Muscle layer of duodenum (tissue), 2 donors: ENCODE data around the gene RGPD3.
"Not testable (repeated sequence)": the region's sequence is repeated elsewhere in the genome, so short reads cannot be mapped to it uniquely, and the experiment has no call there.

Experiments used
- H3K27ac ChIP-seq: one replicate; pipeline ENCODE4 v1.7.0; 2013; ENCODE audit warnings: mild to moderate bottlenecking, low read length
- H3K27me3 ChIP-seq: one replicate; pipeline ENCODE4 v1.7.0; 2013; ENCODE audit warnings: low read depth, mild to moderate bottlenecking, control low read depth, low read length
- H3K36me3 ChIP-seq, 2 donors: one replicate each; pipeline ENCODE4 v1.7.0; 2013; ENCODE audit warnings: low read length in 2 of 2, control low read depth in 1 of 2, mild to moderate bottlenecking in 1 of 2; ENCODE audit not compliant: insufficient read depth in 2 of 2, control insufficient read depth in 1 of 2
- H3K4me1 ChIP-seq, 2 donors: one replicate each; pipeline ENCODE4 v1.7.0; 2013; ENCODE audit warnings: low read length in 2 of 2, mild to moderate bottlenecking in 2 of 2, control low read depth in 1 of 2, moderate library complexity in 1 of 2; ENCODE audit not compliant: insufficient read depth in 2 of 2, control insufficient read depth in 1 of 2
- H3K4me3 ChIP-seq, 2 donors: one replicate each; pipeline ENCODE4 v1.7.0; 2013; ENCODE audit warnings: low read length in 2 of 2, low read depth in 1 of 2, mild to moderate bottlenecking in 1 of 2
- H3K9me3 ChIP-seq, 2 donors: one replicate each; pipeline ENCODE4 v1.7.0; 2013; ENCODE audit warnings: low read length in 2 of 2, control low read depth in 1 of 2, mild to moderate bottlenecking in 1 of 2; ENCODE audit not compliant: control insufficient read depth in 1 of 2
- donor health status: healthy.

RGPD3 gene

DNA sequence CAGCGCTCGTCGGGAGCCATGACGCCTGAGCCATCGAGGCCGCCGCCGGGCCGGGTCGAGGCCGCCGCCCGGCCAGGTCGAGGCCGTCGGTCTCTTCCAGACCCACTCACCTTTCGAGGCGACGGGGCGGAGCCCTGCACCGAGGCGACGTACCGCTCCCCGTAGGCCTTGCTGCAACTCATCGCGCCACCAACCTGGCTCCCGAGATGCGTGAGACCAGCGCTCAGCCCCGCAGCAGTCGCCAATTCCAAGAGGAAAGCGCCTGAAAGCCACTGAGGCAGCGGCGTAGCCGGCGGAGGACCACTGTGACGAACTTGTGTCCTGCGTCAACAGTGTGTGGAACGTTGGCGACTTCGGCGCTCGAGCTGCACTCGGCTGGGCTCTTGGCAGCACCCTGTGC is at the start of gene RGPD3:
Gene RGPD3, minus strand, starts transcription at position 307 of the 400 bp plus-strand sequence. Its CDS starts 125 bp downstream, at position 182.
- H3K9me3 ChIP-seq: not testable (repeated sequence)

DNA sequence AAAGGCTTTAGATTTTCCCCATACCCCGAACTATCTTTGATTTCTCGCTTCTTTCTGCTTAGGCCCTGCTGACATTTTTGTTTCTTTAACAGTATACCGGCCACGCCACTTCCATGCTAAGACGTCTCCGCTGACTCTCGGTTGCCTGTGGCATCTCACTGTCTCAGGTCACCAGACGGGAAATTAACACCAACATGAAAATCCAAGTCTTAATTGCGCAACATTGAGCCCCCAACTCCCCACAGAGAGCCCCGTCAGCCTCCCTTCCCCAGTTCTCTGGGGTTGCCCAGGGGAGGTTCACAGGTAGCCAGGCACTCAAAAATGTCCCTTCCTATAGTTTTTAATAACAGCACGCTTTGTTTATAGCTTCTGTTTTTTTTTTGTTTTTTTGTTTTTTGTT is 49.1 kb upstream of the RGPD3 start:
- Histone ChIP-seq H3K9me3 (no peaks in the 10 kb centered on the region), H3K36me3 (no peaks in the 10 kb centered on the region), H3K4me1 (no peaks in the 10 kb centered on the region), H3K4me3 (no peak overlapping the region), H3K27me3 (no peaks in the 10 kb centered on the region), H3K27ac (no peak overlapping the region)

More for the DNA sequence above, at the start of gene RGPD3:
- H3K4me1 ChIP-seq, H3K27ac ChIP-seq, H3K36me3 ChIP-seq, H3K4me3 ChIP-seq, H3K27me3 ChIP-seq: not testable (repeated sequence)

GRCh38 chr2:106516864-106517263 is 48.7 kb upstream of the RGPD3 start:
- no peak overlapping the region for H3K4me3 ChIP-seq
- H3K36me3 ChIP-seq: no peaks in the 10 kb centered on the region
- H3K27ac ChIP-seq: no peak overlapping the region
- no peaks in the 10 kb centered on the region for H3K4me1 ChIP-seq
- no peaks in the 10 kb centered on the region for H3K27me3 ChIP-seq
- H3K9me3 ChIP-seq: no peaks in the 10 kb centered on the region

GRCh38 chr2:106516436-106516835 is 48.2 kb upstream of the RGPD3 start:
- H3K9me3 ChIP-seq: no peaks in the 10 kb centered on the region
- H3K27me3 ChIP-seq: no peaks in the 10 kb centered on the region
- H3K36me3 ChIP-seq: no peaks in the 10 kb centered on the region
- no peak overlapping the region for H3K4me3 ChIP-seq
- no peak overlapping the region for H3K27ac ChIP-seq
- H3K4me1 ChIP-seq: no peaks in the 10 kb centered on the region

- H3K36me3 ChIP-seq, H3K27ac ChIP-seq, H3K4me3 ChIP-seq, H3K27me3 ChIP-seq, H3K9me3 ChIP-seq, H3K4me1 ChIP-seq: not testable (repeated sequence)
These were observed 46.6 kb upstream of the RGPD3 start for GRCh38 chr2:106514827-106515226.

DNA sequence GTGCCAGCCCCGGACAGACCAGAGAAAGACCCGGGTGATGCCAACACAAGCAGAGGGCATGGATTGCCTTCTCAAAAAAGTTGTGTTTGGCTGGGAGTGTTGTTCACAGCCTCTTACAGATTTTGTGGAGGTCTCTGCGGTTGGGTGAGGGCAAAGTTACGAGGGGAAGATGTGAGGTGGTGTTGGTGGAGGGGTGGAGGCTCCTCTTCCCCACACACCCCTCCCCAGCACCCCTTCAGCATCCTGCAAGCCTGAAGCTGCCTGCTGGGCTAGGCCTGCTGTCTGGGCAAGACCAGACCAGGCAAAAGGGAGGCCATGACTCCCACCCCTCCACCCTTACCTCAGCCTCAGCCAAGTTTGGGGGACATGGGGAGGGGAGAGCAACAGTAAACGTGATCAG is 45.2 kb upstream of the RGPD3 start:
- not testable (repeated sequence) for H3K4me1 ChIP-seq, H3K9me3 ChIP-seq, H3K27ac ChIP-seq, H3K4me3 ChIP-seq, H3K27me3 ChIP-seq, H3K36me3 ChIP-seq

- H3K27ac ChIP-seq, H3K4me3 ChIP-seq, H3K4me1 ChIP-seq, H3K27me3 ChIP-seq, H3K9me3 ChIP-seq, H3K36me3 ChIP-seq: not testable (repeated sequence)
These were observed 43.7 kb upstream of the RGPD3 start for GRCh38 chr2:106511934-106512333.

GRCh38 chr2:106511476-106511901 is 43.3 kb upstream of the RGPD3 start:
- H3K27me3 ChIP-seq, H3K36me3 ChIP-seq, H3K9me3 ChIP-seq, H3K4me3 ChIP-seq, H3K4me1 ChIP-seq, H3K27ac ChIP-seq: not testable (repeated sequence)

- not testable (repeated sequence) for H3K27me3 ChIP-seq, H3K27ac ChIP-seq, H3K36me3 ChIP-seq, H3K4me1 ChIP-seq, H3K9me3 ChIP-seq, H3K4me3 ChIP-seq
These were observed 42.6 kb upstream of the RGPD3 start for GRCh38 chr2:106510791-106511190.

DNA sequence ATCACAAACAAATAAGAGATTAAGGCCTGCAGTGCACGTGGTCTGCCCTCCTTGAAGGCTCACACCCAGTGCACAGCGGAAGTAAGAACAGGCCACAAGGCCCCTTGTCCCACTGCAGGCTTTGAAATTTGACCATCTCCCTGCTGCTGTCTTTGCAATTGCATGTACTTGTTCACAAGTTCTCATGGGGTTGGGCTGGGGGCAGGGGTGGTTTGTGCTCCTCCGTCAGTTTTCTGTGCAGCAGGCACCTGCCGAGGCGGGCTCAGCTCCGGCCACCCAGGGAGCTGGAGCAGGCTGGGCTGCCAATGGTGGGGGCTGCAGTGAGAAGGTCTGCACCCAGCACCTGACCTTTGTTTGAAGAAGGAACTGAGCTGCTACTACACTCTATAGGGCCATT is 41.2 kb upstream of the RGPD3 start:
- H3K27me3 ChIP-seq, H3K27ac ChIP-seq, H3K36me3 ChIP-seq, H3K4me3 ChIP-seq, H3K9me3 ChIP-seq, H3K4me1 ChIP-seq: not testable (repeated sequence)

- H3K36me3 ChIP-seq, H3K9me3 ChIP-seq, H3K4me3 ChIP-seq, H3K27ac ChIP-seq, H3K4me1 ChIP-seq, H3K27me3 ChIP-seq: not testable (repeated sequence)
These were observed 40.6 kb upstream of the RGPD3 start for GRCh38 chr2:106508660-106509373.

DNA sequence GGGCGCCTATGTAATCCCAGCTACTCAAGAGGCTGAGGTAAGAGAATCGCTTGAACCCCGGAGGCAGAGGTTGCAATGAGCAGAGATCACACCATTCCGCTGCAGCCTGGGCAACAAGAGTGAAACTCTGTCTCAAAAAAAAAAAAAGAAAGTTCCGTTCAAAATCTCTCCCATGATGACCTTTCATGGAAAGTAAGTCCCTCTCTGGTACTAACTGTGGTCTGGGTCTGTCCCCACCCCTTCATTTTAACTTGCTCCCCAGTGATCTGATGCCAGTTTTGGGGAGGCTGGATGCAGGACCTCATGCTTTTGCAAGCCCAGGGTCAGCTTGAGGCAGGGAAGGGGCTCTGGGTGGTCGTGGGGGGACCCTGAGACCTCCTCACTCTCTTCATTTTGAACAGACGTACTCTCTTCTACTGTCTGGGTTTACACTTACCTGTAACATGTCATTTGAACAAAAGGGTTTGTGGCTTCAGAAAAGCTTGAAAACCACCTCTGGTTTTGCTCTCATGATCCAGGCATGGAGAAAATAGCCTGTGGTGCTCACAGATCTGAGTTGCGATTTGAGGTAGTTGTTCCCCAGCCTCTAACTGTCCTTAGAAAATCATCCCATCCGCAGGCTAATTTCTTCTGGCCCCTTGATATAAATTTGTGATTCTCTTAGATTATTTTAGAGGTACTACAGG is 37.9 kb upstream of the RGPD3 start:
- not testable (repeated sequence) for H3K27ac ChIP-seq, H3K36me3 ChIP-seq, H3K9me3 ChIP-seq, H3K27me3 ChIP-seq, H3K4me3 ChIP-seq, H3K4me1 ChIP-seq
